Activated naive CD4-positive, alpha-beta T cell treated with anti-CD3 and anti-CD28 coated beads for 36 hours (primary cell): Measurements from ENCODE around the gene RAD51B. TPM values are rescaled to one million over a fixed set of nuclear protein-coding genes. Genes with fewer than 3 reads are reported as not detected.

Experiments used
- CTCF ChIA-PET: fragments of 350-600 bp; sonication (Branson Sonifier 250); formaldehyde crosslinking; loops from one replicate; lab custom pipeline; 2021; ENCODE audit warnings: antibody characterized with exemption; lab: Charles Lee
- DNase-seq: peaks from one replicate; pipeline ENCODE4 v3.0.0-alpha.2; 2020
- H3K27ac Mint-ChIP-seq: one replicate; pipeline ENCODE4 v1.8.0; 2021; ENCODE audit warnings: mild to moderate bottlenecking, mixed read lengths
- H3K27me3 Mint-ChIP-seq: one replicate; pipeline ENCODE4 v1.8.0; 2021; ENCODE audit warnings: low read depth, mixed read lengths
- H3K36me3 Mint-ChIP-seq: one replicate; pipeline ENCODE4 v1.8.0; 2021; ENCODE audit warnings: low read depth, mixed read lengths
- H3K4me1 Mint-ChIP-seq: one replicate; pipeline ENCODE4 v1.8.0; 2021; ENCODE audit warnings: low read depth, mixed read lengths
- H3K4me3 Mint-ChIP-seq: one replicate; pipeline ENCODE4 v1.8.0; 2021; ENCODE audit warnings: mild to moderate bottlenecking, moderate library complexity, mixed read lengths
- H3K9me3 Mint-ChIP-seq: one replicate; pipeline ENCODE4 v1.8.0; 2021; ENCODE audit warnings: mixed read lengths
- intact Hi-C: fragments of 100-400 bp; cut with micrococcal nuclease; formaldehyde crosslinking; loops from one replicate; pipeline ENCODE4 v1.15.1; 2023
- total RNA-seq, 2 experiments: library from RNA; stranded (reverse); gene quantifications; one replicate each; pipeline ENCODE4 v1.2.3, GENCODE V29; 2021

Gene RAD51B
- total RNA-seq, 2 experiments from 2014 or later, result 44.8 to 47.6 TPM

- Mint-ChIP-seq H3K9me3 (no peaks in the 10 kb centered on the region), H3K27ac (no peak overlapping the region), H3K4me3 (no peak overlapping the region), H3K36me3 (no peaks in the 10 kb centered on the region), H3K4me1 (peaks cover 6% of the 10 kb centered on the region), H3K27me3 (no peaks in the 10 kb centered on the region)
- CTCF ChIA-PET, result interaction anchor here (1.3 kb wide), 1 partner anchor 14 kb away, joined by 3 read pairs; no protein-coding TSS in a partner anchor
- intact Hi-C loops, result no loop called here
- DNase-seq, result no peak
Observed at GRCh38 chr14:68653108-68653507, 833.5 kb downstream of the RAD51B start.

- no peaks in the 10 kb centered on the region for H3K36me3 Mint-ChIP-seq
- intact Hi-C loops, result no loop called here
- H3K4me3 Mint-ChIP-seq, result no peak overlapping the region
- H3K27me3 Mint-ChIP-seq, result no peaks in the 10 kb centered on the region
- CTCF ChIA-PET, result interaction anchor here (0.7 to 1.3 kb wide), 2 partner anchors 12 to 15 kb away, joined by 3 read pairs; no protein-coding TSS in a partner anchor
- no peaks in the 10 kb centered on the region for H3K9me3 Mint-ChIP-seq
- no peak overlapping the region for H3K27ac Mint-ChIP-seq
- H3K4me1 Mint-ChIP-seq, result peaks cover 6% of the 10 kb centered on the region
- no peak for DNase-seq
Observed at GRCh38 chr14:68653804-68654203, 834.2 kb downstream of the RAD51B start.

GRCh38 chr14:68654471-68654941, 834.9 kb downstream of the RAD51B start:
- Mint-ChIP-seq H3K4me3 (no peak overlapping the region), H3K4me1 (peaks cover 6% of the 10 kb centered on the region), H3K27ac (no peak overlapping the region), H3K36me3 (no peaks in the 10 kb centered on the region), H3K9me3 (no peaks in the 10 kb centered on the region), H3K27me3 (no peaks in the 10 kb centered on the region)
- CTCF ChIA-PET, result interaction anchor here (0.7 to 1.3 kb wide), 2 partner anchors 13 to 16 kb away, joined by 3 read pairs; no protein-coding TSS in a partner anchor
- no peak for DNase-seq
- intact Hi-C loops, result no loop called here

GRCh38 chr14:68655021-68655831, 835.6 kb downstream of the RAD51B start:
- no peaks in the 10 kb centered on the region for H3K27me3 Mint-ChIP-seq
- H3K36me3 Mint-ChIP-seq, result no peaks in the 10 kb centered on the region
- peaks cover 6% of the 10 kb centered on the region for H3K4me1 Mint-ChIP-seq
- intact Hi-C loops, result no loop called here
- DNase-seq, result no peak
- CTCF ChIA-PET, result interaction anchor here (0.7 kb wide), 1 partner anchor 126 kb away, joined by 3 read pairs; no protein-coding TSS in a partner anchor
- H3K9me3 Mint-ChIP-seq, result no peaks in the 10 kb centered on the region
- H3K4me3 Mint-ChIP-seq, result no peak overlapping the region
- H3K27ac Mint-ChIP-seq, result no peak overlapping the region

- H3K9me3 Mint-ChIP-seq, result no peaks in the 10 kb centered on the region
- H3K27me3 Mint-ChIP-seq, result no peaks in the 10 kb centered on the region
- no peak overlapping the region for H3K4me3 Mint-ChIP-seq
- CTCF ChIA-PET, result interaction anchor here (0.6 kb wide), 1 partner anchor 132 kb away, joined by 3 read pairs; no protein-coding TSS in a partner anchor
- H3K36me3 Mint-ChIP-seq, result no peaks in the 10 kb centered on the region
- H3K27ac Mint-ChIP-seq, result no peak overlapping the region
- H3K4me1 Mint-ChIP-seq, result peaks cover 4% of the 10 kb centered on the region
- DNase-seq, result no peak
- intact Hi-C loops, result no loop called here
Observed at GRCh38 chr14:68655911-68656316, 836.3 kb downstream of the RAD51B start.

- Mint-ChIP-seq H3K27ac (no peak overlapping the region), H3K9me3 (no peaks in the 10 kb centered on the region), H3K4me1 (peaks cover 4% of the 10 kb centered on the region), H3K27me3 (no peaks in the 10 kb centered on the region), H3K36me3 (no peaks in the 10 kb centered on the region), H3K4me3 (no peak overlapping the region)
- intact Hi-C loops, result no loop called here
- no peak for DNase-seq
- CTCF ChIA-PET, result interaction anchor here (0.6 to 1.0 kb wide), 2 partner anchors 132 to 188 kb away, joined by 3 to 4 read pairs; no protein-coding TSS in a partner anchor
Observed at GRCh38 chr14:68656452-68656851, 836.9 kb downstream of the RAD51B start.

GRCh38 chr14:68657300-68658028, 837.9 kb downstream of the RAD51B start:
- CTCF ChIA-PET, result interaction anchor here (0.6 to 1.6 kb wide), 3 partner anchors 131 to 187 kb away, joined by 3 to 4 read pairs (median 4); no protein-coding TSS in a partner anchor
- peaks cover 6% of the 10 kb centered on the region for H3K4me1 Mint-ChIP-seq

GRCh38 chr14:68658029-68658509, 838.5 kb downstream of the RAD51B start:
- DNase-seq, result no peak
- CTCF ChIA-PET, result interaction anchor here (0.6 to 1.6 kb wide), 3 partner anchors 43 to 175 kb away, joined by 3 to 4 read pairs (median 3); no protein-coding TSS in a partner anchor
- no peak overlapping the region for H3K27ac Mint-ChIP-seq
- no peak overlapping the region for H3K4me3 Mint-ChIP-seq
- H3K27me3 Mint-ChIP-seq, result no peaks in the 10 kb centered on the region
- no peaks in the 10 kb centered on the region for H3K9me3 Mint-ChIP-seq
- no peaks in the 10 kb centered on the region for H3K36me3 Mint-ChIP-seq
- H3K4me1 Mint-ChIP-seq, result peaks cover 8% of the 10 kb centered on the region
- intact Hi-C loops, result no loop called here

More at GRCh38 chr14:68657300-68658028, 837.9 kb downstream of the RAD51B start:
- Mint-ChIP-seq H3K27me3 (no peaks in the 10 kb centered on the region), H3K9me3 (no peaks in the 10 kb centered on the region), H3K4me3 (no peak overlapping the region), H3K36me3 (no peaks in the 10 kb centered on the region), H3K27ac (no peak overlapping the region)
- DNase-seq, result no peak
- intact Hi-C loops, result no loop called here

GRCh38 chr14:68658943-68659931, 839.7 kb downstream of the RAD51B start:
- CTCF ChIA-PET, result no interaction called here
- Mint-ChIP-seq H3K36me3 (no peaks in the 10 kb centered on the region), H3K27ac (no peak overlapping the region)

GRCh38 chr14:68660495-68660894, 840.9 kb downstream of the RAD51B start:
- CTCF ChIA-PET, result no interaction called here
- intact Hi-C loops, result no loop called here
- no peak overlapping the region for H3K27ac Mint-ChIP-seq
- no peaks in the 10 kb centered on the region for H3K36me3 Mint-ChIP-seq
- H3K4me3 Mint-ChIP-seq, result no peak overlapping the region
- no peak for DNase-seq
- H3K4me1 Mint-ChIP-seq, result peaks cover 22% of the 10 kb centered on the region
- H3K27me3 Mint-ChIP-seq, result no peaks in the 10 kb centered on the region
- no peaks in the 10 kb centered on the region for H3K9me3 Mint-ChIP-seq

More at GRCh38 chr14:68658943-68659931, 839.7 kb downstream of the RAD51B start:
- no peaks in the 10 kb centered on the region for H3K27me3 Mint-ChIP-seq
- no peak overlapping the region for H3K4me3 Mint-ChIP-seq
- peaks cover 18% of the 10 kb centered on the region for H3K4me1 Mint-ChIP-seq
- no peaks in the 10 kb centered on the region for H3K9me3 Mint-ChIP-seq
- intact Hi-C loops, result no loop called here
- no peak for DNase-seq
